Motor neuron (in vitro differentiated cells): ENCODE measurements around the gene MUCL3. TPM values are rescaled to one million over a fixed set of nuclear protein-coding genes. Genes with fewer than 3 reads are reported as not detected.
A peak's percentile ranks its signal among the peaks of the same experiment; 100 is the strongest.

Experiments
- ATAC-seq, 8 experiments: fragments of 200-7000 bp; cut with Tn5 transposase; replicated peaks in 6 of 8; 2 replicates each; pipeline ENCODE4 v1.8.0; 2021; ENCODE audit warnings: mild to moderate bottlenecking in 8 of 8, moderate library complexity in 8 of 8
- H3K27ac ChIP-seq, 2 donors: fragments of 250-450 bp; sonication (Bioruptor Pico); 2 replicates each; pipeline ENCODE4 v1.9.0; 2021; ENCODE audit warnings: antibody characterized with exemption in 2 of 2, mild to moderate bottlenecking in 2 of 2, moderate library complexity in 1 of 2
- H3K4me1 ChIP-seq, 2 donors: fragments of 250-450 bp; sonication (Bioruptor Pico); replicated peaks in 1 of 2; 2 replicates each; pipeline ENCODE4 v1.6.1; 2021; ENCODE audit warnings: antibody characterized with exemption in 2 of 2, mild to moderate bottlenecking in 2 of 2, moderate library complexity in 1 of 2
- H3K4me3 ChIP-seq, 5 donors: fragments of 250-450 bp; sonication (Bioruptor Pico); 2 replicates each; pipeline ENCODE4 v1.9.0; 2021; ENCODE audit warnings: antibody characterized with exemption in 5 of 5, mild to moderate bottlenecking in 5 of 5, moderate library complexity in 4 of 5
- WGBS, 10 experiments: fragments of 450-650 bp; shearing (Covaris generic); methylation state at CpG; one replicate each; pipeline ENCODE4 v1.0.0; 2022; 5-methylcytosine and 5-hydroxymethylcytosine counted together
- in situ Hi-C, 9 experiments: fragments of 400-800 bp; cut with MboI; loops; one replicate each; pipeline ENCODE4 v1.15.0; 2021; ENCODE audit warnings: low sequenced_read_pairs in 9 of 9, low pct_unique_long_range_greater_than_20kb in 2 of 9; ENCODE audit not compliant: unreplicated experiment in 9 of 9
- total RNA-seq, 8 experiments: library from RNA; unstranded; fragments of 300-600 nt; gene quantifications; 2 replicates each; pipeline versions ENCODE4 v1.2.3 to v1.2.4, GENCODE V29; 2022

The MUCL3 gene
- total RNA-seq, 8 experiments from 2014 or later: 0.05 to 0.45 (median 0.30) TPM; not detected in 2

DNA sequence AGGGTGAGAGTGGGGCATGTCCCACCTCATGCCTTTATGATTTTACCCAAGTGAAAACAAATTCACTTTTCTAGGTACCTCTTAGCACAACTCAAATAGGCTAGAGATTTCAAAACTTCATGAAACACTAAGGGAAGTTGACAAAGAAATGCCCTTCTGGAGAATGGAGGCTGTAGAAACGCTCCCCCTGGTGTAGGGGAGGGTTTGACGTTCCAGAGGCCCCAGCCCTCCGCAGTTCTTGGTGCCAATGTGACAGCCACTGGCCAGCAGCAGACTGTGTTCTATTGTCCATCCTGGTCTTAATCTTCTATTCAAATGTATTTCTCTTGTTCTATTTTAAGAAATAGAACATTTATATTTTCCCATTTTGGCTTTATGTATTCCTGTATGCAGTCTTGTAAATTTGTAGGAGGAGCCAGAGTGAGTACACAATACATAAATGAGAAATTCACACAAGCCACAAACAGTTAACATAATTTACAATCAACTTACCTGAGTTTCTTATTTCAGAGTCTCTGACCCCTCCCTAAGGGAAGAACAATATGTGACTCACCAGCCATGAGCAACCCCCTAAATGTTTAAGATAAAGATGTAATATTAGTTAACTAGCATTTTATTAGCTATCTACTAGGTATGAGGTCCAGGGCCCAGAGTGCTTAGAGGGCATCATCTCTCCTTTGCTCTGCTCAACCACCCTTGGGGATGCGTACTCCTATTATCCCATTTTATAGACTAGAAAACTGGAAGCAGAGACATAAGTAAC lies 33.9 kb downstream of the MUCL3 start:
- no peaks in the 10 kb centered on the region for H3K4me1 ChIP-seq
- no peak overlapping the region for H3K4me3 ChIP-seq
- no peak overlapping the region for H3K27ac ChIP-seq
- in situ Hi-C loops: no loop called here
- WGBS, 10 experiments: 43 to 100% (median 59%) methylated on average over 1 to 4 of the region's 4 CpGs; no CpG with 5 or more reads in 2 of the 10 experiments
- peak in 1 of 8 experiments; percentile 65 for ATAC-seq

DNA sequence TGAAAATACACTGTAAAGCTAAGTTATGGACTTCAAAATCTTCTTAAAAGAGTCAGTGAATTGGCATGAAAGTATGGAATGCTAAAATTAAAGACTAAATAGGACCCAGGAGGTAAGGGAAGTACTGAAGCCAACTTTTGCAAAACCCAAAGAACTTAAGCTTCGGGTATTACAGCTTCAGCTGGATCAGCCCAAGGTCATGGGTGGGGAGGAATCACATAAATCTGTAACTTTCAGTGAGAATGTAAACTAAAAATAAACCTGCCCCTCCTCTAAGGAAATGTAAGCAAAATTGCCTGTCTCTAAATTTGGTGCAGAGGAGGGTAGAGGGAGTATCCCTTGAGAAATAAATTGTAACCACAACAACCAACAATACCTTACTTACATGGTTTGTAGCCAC lies 38.4 kb downstream of the MUCL3 start:
- no peaks in the 10 kb centered on the region for H3K4me1 ChIP-seq
- H3K4me3 ChIP-seq: no peak overlapping the region
- H3K27ac ChIP-seq: no peak overlapping the region
- WGBS, 10 experiments: 0 to 100% (median 17%) methylated on average over 1 of the region's 1 CpG; no CpG with 5 or more reads in 2 of the 10 experiments
- in situ Hi-C loops: no loop called here
- ATAC-seq: peak in 3 of 8 experiments; percentile 39 to 69 (median 39)

DNA sequence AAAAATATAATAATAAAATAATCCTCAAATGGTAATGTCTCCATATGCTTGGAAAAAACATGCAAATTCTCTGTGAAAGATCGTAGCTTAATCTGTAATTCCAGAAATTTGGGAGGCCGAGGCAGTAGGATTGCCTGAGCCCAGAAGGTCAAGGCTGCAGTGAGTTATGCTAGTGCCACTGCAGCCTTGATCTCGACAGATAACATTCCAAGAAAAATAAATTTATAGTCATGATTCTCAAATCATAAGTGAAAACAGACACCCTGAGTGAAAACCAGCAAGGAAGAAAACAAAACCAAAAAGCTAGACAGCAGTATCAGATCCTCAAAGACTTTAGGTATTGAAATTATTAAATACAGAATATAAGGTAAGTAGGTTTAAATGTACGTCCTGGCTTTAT lies 38.9 kb downstream of the MUCL3 start:
- Histone ChIP-seq H3K4me3 (no peak overlapping the region), H3K27ac (no peak overlapping the region), H3K4me1 (no peaks in the 10 kb centered on the region)
- ATAC-seq: no peak
- in situ Hi-C loops: no loop called here
- 2 to 80% (median 63%) methylated on average over 1 to 4 of the region's 4 CpGs for whole genome bisulfite sequencing, 10 experiments

DNA sequence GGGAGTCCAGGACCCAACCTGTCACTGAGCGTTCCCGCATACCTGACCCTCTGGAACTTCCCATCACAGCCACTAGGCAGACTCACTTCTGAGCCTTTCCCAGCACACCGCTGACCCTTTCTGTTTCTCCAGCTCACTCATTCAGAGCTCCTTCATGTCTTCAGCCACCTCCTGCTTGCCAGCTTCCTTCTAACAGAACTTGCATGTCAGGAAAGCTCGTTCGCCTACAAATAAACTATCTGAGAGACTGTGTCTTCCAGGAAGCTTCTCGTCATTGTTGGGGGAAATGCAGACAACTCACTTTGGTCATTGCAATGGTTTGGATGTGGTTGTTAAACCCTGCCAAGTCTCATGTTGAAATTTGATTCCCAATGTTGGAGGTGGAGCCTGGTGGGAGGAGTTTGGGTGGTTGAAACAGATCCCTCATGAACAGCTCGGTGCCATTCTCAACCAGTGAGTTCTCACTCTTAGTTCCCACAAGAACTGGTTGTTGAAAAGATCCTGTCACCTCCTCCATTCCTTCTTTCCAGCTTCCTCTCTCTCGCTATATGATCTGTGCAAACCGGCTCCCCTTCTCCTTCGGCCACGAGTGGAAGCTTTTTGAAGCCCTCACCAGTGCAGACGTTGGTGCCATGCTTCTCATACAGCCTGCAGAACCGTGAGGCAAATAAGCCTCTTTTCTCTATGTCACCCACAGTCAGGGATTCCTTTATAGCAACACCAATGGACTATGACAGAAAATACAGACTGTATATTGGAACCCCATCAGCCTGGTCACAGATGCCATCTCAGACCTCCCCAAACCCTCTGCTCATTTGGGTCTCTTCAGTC lies 41.4 kb downstream of the MUCL3 start:
- Histone ChIP-seq H3K4me3 (no peak overlapping the region), H3K4me1 (no peaks in the 10 kb centered on the region), H3K27ac (no peak overlapping the region)
- peak in 3 of 8 experiments; percentile 77 to 93 (median 93) for ATAC-seq
- in situ Hi-C loops: no loop called here
- 0 to 92% (median 51%) methylated on average over 1 to 10 of the region's 13 CpGs; no CpG with 5 or more reads in 1 of the 10 experiments for WGBS, 10 experiments

DNA sequence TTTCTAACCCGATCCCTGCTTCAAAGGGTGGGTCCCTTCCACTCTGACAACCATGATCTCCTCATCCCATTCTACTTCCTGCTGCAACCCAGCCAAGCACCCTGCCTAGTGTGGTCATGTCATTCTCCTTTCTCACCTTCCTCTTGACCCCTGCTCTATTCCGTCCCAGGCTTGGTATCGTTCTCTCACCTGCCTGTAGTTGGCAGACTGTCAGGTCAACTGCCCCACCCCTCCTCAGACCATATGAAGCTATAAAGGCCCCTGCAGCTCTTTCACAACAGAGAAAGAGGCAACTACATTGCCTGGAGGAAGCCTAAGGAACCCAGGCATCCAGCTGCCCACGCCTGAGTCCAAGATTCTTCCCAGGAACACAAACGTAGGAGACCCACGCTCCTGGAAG lies 42.7 kb downstream of the MUCL3 start, which contains the start of gene MUC21:
Gene MUC21, plus strand, starts transcription at position 280 of the 400 bp plus-strand sequence. CDS start 241 bp downstream, outside the sequence.
- H3K4me3 ChIP-seq: no peak within 1 kb of the TSS
- in situ Hi-C loops: no loop called here
- no peak within 1 kb of the TSS for H3K27ac ChIP-seq
- no peaks in the 10 kb centered on the region for H3K4me1 ChIP-seq
- no peak for ATAC-seq
- WGBS, 10 experiments: 53 to 100% (median 87%) methylated on average over 1 to 5 of the region's 6 CpGs; no CpG with 5 or more reads in 1 of the 10 experiments

DNA sequence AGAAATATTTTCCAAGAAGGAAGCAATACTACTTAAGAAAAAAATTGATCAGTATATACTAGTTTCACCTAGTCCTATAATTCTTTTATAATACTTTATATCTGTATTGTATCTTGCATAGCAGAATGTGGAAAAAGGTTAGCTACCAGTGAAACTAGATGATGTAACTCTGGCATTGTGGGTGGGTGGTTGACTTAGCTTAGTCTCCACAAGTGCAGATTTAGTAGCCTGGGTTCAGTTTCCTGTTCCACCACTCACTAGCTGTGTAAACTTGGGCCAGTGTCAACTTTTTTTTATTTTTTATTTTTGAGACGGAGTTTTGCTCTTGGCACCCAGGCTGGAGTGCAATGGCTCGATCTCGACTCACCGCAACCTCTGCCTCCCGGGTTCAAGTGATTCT lies 44.7 kb downstream of the MUCL3 start:
- ATAC-seq: no peak
- Histone ChIP-seq H3K4me3 (no peak overlapping the region), H3K27ac (no peak overlapping the region), H3K4me1 (no peaks in the 10 kb centered on the region)
- in situ Hi-C loops: no loop called here
- WGBS, 10 experiments: 0 to 100% (median 88%) methylated on average over 1 to 5 of the region's 5 CpGs; no CpG with 5 or more reads in 3 of the 10 experiments

DNA sequence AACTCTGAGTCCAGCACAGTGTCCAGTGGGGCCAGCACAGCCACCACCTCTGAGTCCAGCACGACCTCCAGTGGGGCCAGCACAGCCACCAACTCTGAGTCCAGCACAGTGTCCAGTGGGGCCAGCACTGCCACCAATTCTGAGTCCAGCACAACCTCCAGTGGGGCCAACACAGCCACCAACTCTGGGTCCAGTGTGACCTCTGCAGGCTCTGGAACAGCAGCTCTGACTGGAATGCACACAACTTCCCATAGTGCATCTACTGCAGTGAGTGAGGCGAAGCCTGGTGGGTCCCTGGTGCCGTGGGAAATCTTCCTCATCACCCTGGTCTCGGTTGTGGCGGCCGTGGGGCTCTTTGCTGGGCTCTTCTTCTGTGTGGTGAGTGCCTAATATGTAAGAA lies 46.5 kb downstream of the MUCL3 start:
- H3K4me1 ChIP-seq: no peaks in the 10 kb centered on the region
- WGBS, 10 experiments: 33 to 88% (median 70%) methylated on average over 3 to 5 of the region's 6 CpGs; no CpG with 5 or more reads in 7 of the 10 experiments
- ATAC-seq: no peak
- in situ Hi-C loops: no loop called here
- no peak overlapping the region for H3K4me3 ChIP-seq
- H3K27ac ChIP-seq: no peak overlapping the region

DNA sequence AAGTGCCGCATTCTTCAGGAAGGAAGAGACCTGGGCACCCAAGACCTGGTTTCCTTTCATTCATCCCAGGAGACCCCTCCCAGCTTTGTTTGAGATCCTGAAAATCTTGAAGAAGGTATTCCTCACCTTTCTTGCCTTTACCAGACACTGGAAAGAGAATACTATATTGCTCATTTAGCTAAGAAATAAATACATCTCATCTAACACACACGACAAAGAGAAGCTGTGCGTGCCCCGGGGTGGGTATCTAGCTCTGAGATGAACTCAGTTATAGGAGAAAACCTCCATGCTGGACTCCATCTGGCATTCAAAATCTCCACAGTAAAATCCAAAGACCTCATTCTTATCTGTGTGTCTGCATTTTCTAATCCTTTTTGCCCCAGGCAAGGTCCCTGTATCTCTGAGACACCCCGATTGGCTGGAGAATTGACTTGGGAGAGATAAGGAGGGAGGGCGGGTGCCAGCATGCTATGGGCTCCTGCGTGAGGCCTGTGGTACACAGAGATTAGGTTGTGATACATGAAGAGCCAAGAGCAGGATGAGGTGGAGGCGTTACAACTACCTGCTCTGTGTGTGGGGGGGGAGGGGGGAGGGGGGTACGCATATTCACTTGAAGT lies 47.5 kb downstream of the MUCL3 start:
- in situ Hi-C loops: no loop called here
- no peaks in the 10 kb centered on the region for H3K4me1 ChIP-seq
- WGBS, 10 experiments: 78 to 100% (median 91%) methylated on average over 1 to 6 of the region's 9 CpGs; no CpG with 5 or more reads in 4 of the 10 experiments
- no peak overlapping the region for H3K4me3 ChIP-seq
- no peak overlapping the region for H3K27ac ChIP-seq
- peak in 1 of 8 experiments; percentile 26 for ATAC-seq

DNA sequence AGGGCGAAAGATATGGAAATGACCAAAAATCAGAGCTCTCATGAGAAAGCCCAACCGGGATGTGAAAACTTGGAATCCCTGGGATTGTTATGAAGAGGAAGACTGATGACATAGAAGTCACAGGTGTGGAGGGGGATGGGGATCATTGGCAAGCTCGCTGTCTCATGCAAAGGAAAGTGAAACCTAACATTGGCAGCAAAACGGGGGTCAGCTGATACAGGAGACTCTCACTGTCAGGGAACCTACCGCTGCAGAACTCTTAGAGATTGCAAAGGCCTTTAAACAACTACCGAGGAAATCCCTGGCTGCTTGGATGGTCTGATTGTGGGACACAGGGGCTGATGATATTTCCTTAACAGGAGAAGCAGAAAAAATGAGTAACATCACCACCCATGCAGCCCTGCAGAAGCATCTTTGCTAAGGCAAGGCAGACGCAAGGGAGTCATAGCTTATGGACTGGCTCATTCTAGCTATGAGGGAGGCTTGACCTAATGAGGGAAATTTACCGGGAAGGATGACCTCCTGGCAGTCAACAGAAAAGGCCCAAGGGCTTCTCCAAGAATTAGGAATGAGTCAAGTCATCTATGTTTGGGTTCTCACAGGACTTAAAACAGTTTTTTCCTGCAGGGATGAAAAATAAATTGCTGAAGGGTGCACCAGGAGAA lies 49.8 kb downstream of the MUCL3 start:
- in situ Hi-C loops: no loop called here
- ATAC-seq: no peak
- Histone ChIP-seq H3K4me1 (no peaks in the 10 kb centered on the region), H3K4me3 (no peak overlapping the region), H3K27ac (no peak overlapping the region)
- WGBS, 10 experiments: 23 to 100% (median 53%) methylated on average over 1 to 6 of the region's 8 CpGs

DNA sequence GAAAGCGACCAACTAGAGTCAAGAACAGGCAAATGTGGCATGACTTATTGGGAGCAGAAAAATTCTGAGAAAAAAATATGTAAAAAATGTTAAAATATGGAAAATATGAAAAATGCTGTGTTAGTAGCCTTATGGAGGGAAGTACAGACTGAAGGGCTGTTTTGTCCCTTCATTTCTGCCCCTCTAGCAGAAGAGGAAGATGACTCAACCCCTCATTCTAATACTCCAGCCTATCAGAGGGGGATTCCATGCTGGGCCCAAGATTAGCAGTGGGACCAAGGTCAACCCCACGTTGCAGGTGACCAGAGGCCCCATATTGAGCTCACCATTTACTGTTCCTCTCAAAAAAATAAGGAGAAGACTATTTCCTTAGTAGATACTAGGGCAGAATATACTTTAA lies 51.1 kb downstream of the MUCL3 start:
- in situ Hi-C loops: no loop called here
- Histone ChIP-seq H3K4me1 (no peaks in the 10 kb centered on the region), H3K4me3 (no peak overlapping the region), H3K27ac (no peak overlapping the region)
- 40 to 100% (median 74%) methylated on average over 1 to 2 of the region's 2 CpGs; no CpG with 5 or more reads in 2 of the 10 experiments for WGBS, 10 experiments
- ATAC-seq: no peak

DNA sequence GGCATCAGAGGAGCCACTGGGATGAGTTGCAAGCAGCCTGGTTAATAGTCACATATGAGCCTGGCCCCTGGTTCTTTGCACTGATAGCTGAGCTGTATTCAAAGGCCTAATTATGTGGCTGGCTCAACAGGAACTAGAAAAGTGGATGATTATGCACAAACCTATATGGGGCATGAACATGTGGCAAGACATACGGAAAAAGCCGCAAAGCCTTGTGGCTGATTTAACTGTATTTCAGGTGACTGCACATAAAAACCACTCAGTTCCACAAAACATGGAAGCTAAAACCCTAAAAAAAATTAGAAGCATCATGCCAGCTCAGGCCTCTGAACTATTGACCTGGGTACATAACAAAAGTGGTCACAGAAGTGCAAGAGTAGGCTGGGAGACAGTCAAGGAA lies 56.5 kb downstream of the MUCL3 start:
- in situ Hi-C loops: no loop called here
- H3K4me1 ChIP-seq: no peaks in the 10 kb centered on the region
- ATAC-seq: no peak
- no peak overlapping the region for H3K4me3 ChIP-seq
- no peak overlapping the region for H3K27ac ChIP-seq
- WGBS, 10 experiments: 80 to 100% (median 88%) methylated on average over 1 to 2 of the region's 2 CpGs; no CpG with 5 or more reads in 6 of the 10 experiments

DNA sequence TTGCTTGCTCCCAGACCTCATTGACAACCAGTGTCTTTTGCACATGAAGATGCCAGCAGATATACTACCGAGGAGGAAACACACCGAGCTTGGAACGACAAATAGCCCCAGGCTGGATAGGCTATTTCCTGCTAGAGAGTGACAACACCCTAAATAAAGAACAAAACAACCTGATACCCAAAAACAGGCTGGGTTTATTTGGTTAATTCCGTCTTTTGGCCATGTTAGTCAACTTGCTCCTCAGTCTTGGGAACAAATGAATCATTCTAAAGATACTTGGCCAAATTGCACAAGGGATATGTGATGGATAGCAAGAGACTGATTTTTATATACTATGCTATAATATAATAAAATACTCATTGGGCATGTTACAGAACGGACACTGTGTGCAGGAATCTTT lies 58.0 kb downstream of the MUCL3 start:
- no peak overlapping the region for H3K4me3 ChIP-seq
- H3K4me1 ChIP-seq: no peaks in the 10 kb centered on the region
- 0 to 94% (median 60%) methylated on average over 1 to 5 of the region's 5 CpGs; no CpG with 5 or more reads in 2 of the 10 experiments for WGBS, 10 experiments
- in situ Hi-C loops: no loop called here
- H3K27ac ChIP-seq: no peak overlapping the region
- ATAC-seq: no peak
